H1 (cell line): ENCODE data around the gene ATMIN. TPM values are rescaled to one million over a fixed set of nuclear protein-coding genes. Genes with fewer than 3 reads are reported as not detected.

ENCODE experiments used
- CTCF ChIA-PET: fragments of 300-600 bp; sonication (Branson Sonifier 250); formaldehyde crosslinking; loops from one replicate; lab custom pipeline; 2021; ENCODE audit not compliant: partially characterized antibody; lab: Charles Lee
- POLR2A ChIA-PET: fragments of 300-600 bp; sonication (Branson Sonifier 250); formaldehyde crosslinking; loops from one replicate; lab custom pipeline; 2021; ENCODE audit warnings: inconsistent platforms; ENCODE audit not compliant: partially characterized antibody; lab: Charles Lee
- DNase-seq, 2 experiments: peaks; one replicate each; pipeline versions ENCODE4 v3.0.0 to v3.0.0-alpha.2; 2010 to 2022; ENCODE audit warnings: low spot score in 2 of 2, low read depth in 1 of 2, mixed read lengths in 1 of 2
- FAIRE-seq: peaks from 2 replicates; lab custom pipeline; 2011; peaks lifted over from hg19 to GRCh38; lab: Jason Lieb, UNC
- H2AFZ ChIP-seq: 2 replicates; pipeline ENCODE4 v1.8.1; 2012; ENCODE audit warnings: low read length, inconsistent platforms
- H2AK5ac ChIP-seq: 2 replicates; pipeline ENCODE4 v1.6.1; 2013; ENCODE audit warnings: low read depth, low read length
- H2BK120ac ChIP-seq: replicated peaks from 2 replicates; pipeline ENCODE3; 2013; ENCODE audit warnings: low read depth, low read length, inconsistent platforms
- H2BK12ac ChIP-seq: 2 replicates; pipeline ENCODE4 v1.6.1; 2013; ENCODE audit warnings: low read depth, low read length
- H2BK15ac ChIP-seq: 2 replicates; pipeline ENCODE4 v1.6.1; 2013; ENCODE audit warnings: low read length
- H2BK20ac ChIP-seq: 2 replicates; pipeline ENCODE4 v1.6.1; 2013; ENCODE audit warnings: low read length
- H2BK5ac ChIP-seq: 2 replicates; pipeline ENCODE4 v1.6.1; 2013; ENCODE audit warnings: low read depth, low read length
- H3K14ac ChIP-seq: 2 replicates; pipeline ENCODE4 v1.6.1; 2013; ENCODE audit warnings: inconsistent platforms; ENCODE audit not compliant: insufficient read length
- H3K18ac ChIP-seq: 2 replicates; pipeline ENCODE4 v1.6.1; 2013; ENCODE audit warnings: low read length; ENCODE audit errors: extremely low read depth
- H3K23ac ChIP-seq: 2 replicates; pipeline ENCODE4 v1.6.1; 2013; ENCODE audit warnings: inconsistent platforms; ENCODE audit not compliant: insufficient read length
- H3K23me2 ChIP-seq: 2 replicates; pipeline ENCODE4 v1.6.1; 2013; ENCODE audit warnings: low read depth, low read length
- H3K27ac ChIP-seq: 2 replicates; pipeline ENCODE4 v1.6.1; 2011; ENCODE audit warnings: low read depth, low read length, inconsistent platforms
- H3K27me3 ChIP-seq, 4 experiments: replicated peaks in 1 of 4; 1 replicate in 1 of 4; 2 replicates in 3 of 4; pipeline versions ENCODE4 v1.6.1 to v1.8.1; 2011 to 2013; ENCODE audit warnings: low read length in 3 of 4, mild to moderate bottlenecking in 3 of 4, inconsistent platforms in 2 of 4, mixed read lengths in 2 of 4, moderate library complexity in 1 of 4; ENCODE audit not compliant: control insufficient read depth in 3 of 4, insufficient read depth in 3 of 4; ENCODE audit errors: extremely low read depth in 1 of 4
- H3K36me3 ChIP-seq, 4 experiments: 2 replicates each; pipeline versions ENCODE4 v1.6.1 to v1.8.1; 2011 to 2013; ENCODE audit warnings: mild to moderate bottlenecking in 4 of 4, low read length in 3 of 4, moderate library complexity in 2 of 4, control low read depth in 1 of 4, inconsistent platforms in 1 of 4; ENCODE audit not compliant: insufficient read depth in 4 of 4, control insufficient read depth in 2 of 4
- H3K4ac ChIP-seq: replicated peaks from 2 replicates; pipeline ENCODE3; 2013; ENCODE audit warnings: low read length, low read depth, mixed read lengths, inconsistent platforms; ENCODE audit not compliant: insufficient read length
- H3K4me1 ChIP-seq, 4 experiments: replicated peaks in 1 of 4; 1 replicate in 1 of 4; 2 replicates in 3 of 4; pipeline versions ENCODE4 v1.6.1 to v1.8.1; 2011 to 2013; ENCODE audit warnings: low read length in 3 of 4, inconsistent platforms in 2 of 4, mixed read lengths in 1 of 4; ENCODE audit not compliant: insufficient read depth in 4 of 4, control insufficient read depth in 3 of 4
- H3K4me2 ChIP-seq, 2 experiments: 2 replicates each; pipeline versions ENCODE4 v1.6.1 to v1.8.1; 2011 to 2013; ENCODE audit warnings: low read depth in 2 of 2, low read length in 2 of 2, control low read depth in 1 of 2, inconsistent platforms in 1 of 2, mild to moderate bottlenecking in 1 of 2; ENCODE audit not compliant: insufficient read depth in 1 of 2
- H3K4me3 ChIP-seq, 4 experiments: fragments of 200-600, 300-600 bp in 1 of 4; sonication (generic), shearing (Covaris generic), sonication (Bioruptor Twin) in 1 of 4; 2 replicates each; pipeline versions ENCODE4 v1.5.1 to v1.8.1; 2011 to 2016; ENCODE audit warnings: low read length in 4 of 4, low read depth in 3 of 4, control low read depth in 2 of 4, inconsistent platforms in 2 of 4, mild to moderate bottlenecking in 2 of 4, mixed read lengths in 1 of 4, moderate library complexity in 1 of 4; ENCODE audit not compliant: insufficient read depth in 2 of 4; ENCODE audit errors: extremely low read depth in 1 of 4
- H3K56ac ChIP-seq: replicated peaks from 2 replicates; pipeline ENCODE3; 2013; ENCODE audit warnings: low read depth, mild to moderate bottlenecking, mixed read lengths, low read length, inconsistent platforms; ENCODE audit not compliant: insufficient read length
- H3K79me1 ChIP-seq: 2 replicates; pipeline ENCODE4 v1.6.1; 2013; ENCODE audit warnings: low read depth, low read length, control low read depth
- H3K79me2 ChIP-seq, 2 experiments: 2 replicates each; pipeline versions ENCODE4 v1.6.1 to v1.8.1; 2012 to 2013; ENCODE audit warnings: low read length in 2 of 2, mild to moderate bottlenecking in 2 of 2, inconsistent platforms in 1 of 2; ENCODE audit not compliant: insufficient read depth in 2 of 2, control insufficient read depth in 1 of 2
- H3K9ac ChIP-seq, 4 experiments: replicated peaks in 1 of 4; 1 replicate in 1 of 4; 2 replicates in 3 of 4; pipeline versions ENCODE4 v1.6.1 to v1.8.1; 2011 to 2013; ENCODE audit warnings: low read depth in 3 of 4, low read length in 3 of 4, control low read depth in 2 of 4, mild to moderate bottlenecking in 2 of 4, moderate library complexity in 2 of 4, inconsistent platforms in 1 of 4; ENCODE audit errors: extremely low read depth in 1 of 4
- H3K9me3 ChIP-seq, 2 experiments: 2 replicates each; pipeline versions ENCODE4 v1.6.1 to v1.8.1; 2012 to 2013; ENCODE audit warnings: mild to moderate bottlenecking in 2 of 2, moderate library complexity in 2 of 2, control low read depth in 1 of 2, inconsistent platforms in 1 of 2, low read depth in 1 of 2, low read length in 1 of 2, mixed read lengths in 1 of 2; ENCODE audit not compliant: insufficient read depth in 2 of 2
- H4K20me1 ChIP-seq, 2 experiments: replicated peaks in 1 of 2; 2 replicates each; pipeline versions ENCODE3 to v1.8.1; 2011 to 2013; ENCODE audit warnings: inconsistent platforms in 2 of 2, low read length in 2 of 2, mild to moderate bottlenecking in 1 of 2; ENCODE audit not compliant: insufficient read depth in 2 of 2, control insufficient read depth in 1 of 2
- H4K5ac ChIP-seq: 2 replicates; pipeline ENCODE4 v1.6.1; 2013; ENCODE audit warnings: low read length, low read depth, mixed read lengths, inconsistent platforms; ENCODE audit not compliant: insufficient read length
- H4K8ac ChIP-seq: 2 replicates; pipeline ENCODE4 v1.8.0; 2013; ENCODE audit warnings: mild to moderate bottlenecking, moderate library complexity, low read length, inconsistent platforms; ENCODE audit not compliant: insufficient read depth; ENCODE audit errors: extremely low read depth
- H4K91ac ChIP-seq: replicated peaks from 2 replicates; pipeline ENCODE3; 2013; ENCODE audit warnings: low read length, mixed read lengths, inconsistent platforms; ENCODE audit not compliant: insufficient read length
- HDAC6 ChIP-seq: IDR thresholded peaks from one replicate; pipeline ENCODE4 v1.7.1; 2012; ENCODE audit warnings: low read depth, mild to moderate bottlenecking, inconsistent platforms, low read length, moderate library complexity
- WGBS, 2 experiments: shearing (Covaris generic) in 1 of 2; methylation state at CpG; one replicate each; pipeline versions ENCODE4 v1.1.6 to v1.1.7; 2013 to 2015; ENCODE audit warnings: low lambda C conversion rate in 2 of 2, mixed read lengths in 2 of 2, inconsistent platforms in 1 of 2, low coverage in 1 of 2, missing lambda C conversion rate in 1 of 2; ENCODE audit not compliant: insufficient replicate concordance in 2 of 2, insufficient coverage in 1 of 2, insufficient read length in 1 of 2; ENCODE audit errors: extremely low coverage in 1 of 2, missing lambda C conversion rate in 1 of 2; 5-methylcytosine and 5-hydroxymethylcytosine counted together
- polyA plus RNA-seq, 7 experiments: library from polyadenylated mRNA; depleted of rRNA in 3 of 7; stranded (reverse) in 5 of 7; unstranded in 2 of 7; fragments of >200 nt in 5 of 7; fragments of 200-250 nt in 2 of 7; gene quantifications; 1 replicate in 5 of 7; 2 replicates in 1 of 7; 4 replicates in 1 of 7; pipeline versions ENCODE4 v1.2.1 to v1.2.3, GENCODE V29; 2011 to 2013; ENCODE audit warnings: missing spikeins in 2 of 7, mixed read lengths in 2 of 7
- total RNA-seq: library from RNA; stranded (reverse); fragmentation: NEBNext Ultra II Directional; extraction: Animal tissue kit (Norgen Biotek cat#: 25700); gene quantifications from 2 replicates; pipeline ENCODE4 v1.2.1, GENCODE V29; 2021

ATMIN gene
- total and polyA plus RNA-seq, 2 of the 8 experiments (the other 6 are each of a cell fraction or from before 2014, with no cell fraction given): 34.8 to 59.8 TPM

DNA sequence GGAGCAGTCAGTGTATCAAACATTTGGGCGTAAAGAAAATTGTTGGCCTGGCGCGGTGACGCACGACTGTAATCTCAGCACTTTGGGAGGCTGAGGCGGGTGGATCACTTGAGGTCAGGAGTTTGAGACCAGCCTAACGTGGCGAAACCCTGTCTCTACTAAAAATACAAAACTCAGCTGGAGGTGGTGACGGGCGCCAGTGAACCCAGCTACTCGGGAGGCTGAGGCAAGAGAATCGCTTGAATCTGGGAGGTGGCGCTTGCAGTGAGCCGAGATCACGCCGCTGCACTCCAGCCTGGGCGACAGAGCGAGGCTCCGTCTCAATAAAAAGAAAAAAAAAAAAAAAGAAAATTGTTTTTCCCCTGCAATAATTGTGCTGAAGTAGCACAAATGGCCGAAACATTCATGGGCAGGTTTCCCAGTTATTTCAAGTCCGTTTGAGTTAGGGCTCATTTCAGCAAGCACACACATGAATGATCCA is 59.2 kb downstream of the ATMIN start:
- peak overlapping the region in 1 of 4 experiments; percentile 40; a peak in 1 of 7 replicates for H3K9ac ChIP-seq
- POLR2A ChIA-PET: interaction anchor here (0.9 to 1.6 kb wide), 4 partner anchors 18 to 59 kb away, joined by 3 to 4 read pairs (median 3); partner anchors contain the start of gene C16orf46
- H2BK5ac ChIP-seq: no peak overlapping the region
- TF ChIP-seq HDAC6: no peak

More for the DNA sequence above, 59.2 kb downstream of the ATMIN start:
- DNase-seq: no peak
- Histone ChIP-seq H3K18ac (no peak overlapping the region), H3K79me2 (peaks cover 5 to 49% of the 10 kb centered on the region in 2 experiments), H4K5ac (no peak overlapping the region), H2AFZ (no peak overlapping the region), H2BK120ac (no peak overlapping the region), H3K23me2 (0 out of 2 replicates have a peak, but pooled peaks cover 3% of the 10 kb centered on the region), H2BK15ac (no peak overlapping the region), H3K27me3 (no peaks in the 10 kb centered on the region), H2AK5ac (no peak overlapping the region), H4K91ac (no peak overlapping the region), H3K4me2 (peak overlapping the region; percentile 62 to 63), H3K4me3 (peak overlapping the region; percentile 32 to 93 (median 64)), H3K27ac (no peak overlapping the region), H3K56ac (no peak overlapping the region), H3K23ac (no peak overlapping the region), H3K14ac (no peak overlapping the region), H4K20me1 (no peaks in the 10 kb centered on the region), H4K8ac (no peak overlapping the region), H2BK20ac (no peak overlapping the region), H2BK12ac (no peak overlapping the region), H3K4ac (no peak overlapping the region), H3K36me3 (peaks cover 0 to 11% (median 0%) of the 10 kb centered on the region in 4 experiments; a peak in 2 of 8 replicates), H3K79me1 (peaks cover 2% of the 10 kb centered on the region; the same call in 1 of the 2 replicates), H3K9me3 (no peaks in the 10 kb centered on the region), H3K4me1 (no peaks in the 10 kb centered on the region)
- CTCF ChIA-PET: interaction anchor here (0.6 to 1.8 kb wide), 3 partner anchors 11 to 60 kb away, joined by 3 to 5 read pairs (median 4); no protein-coding TSS in a partner anchor
- no peak for FAIRE-seq
- WGBS, 2 experiments: 72% methylated on average over 21 of the region's 21 CpGs; no CpG with 5 or more reads in 1 of the 2 experiments
